ENCODE results near the gene POLDIP2.

POLDIP2 gene

DNA sequence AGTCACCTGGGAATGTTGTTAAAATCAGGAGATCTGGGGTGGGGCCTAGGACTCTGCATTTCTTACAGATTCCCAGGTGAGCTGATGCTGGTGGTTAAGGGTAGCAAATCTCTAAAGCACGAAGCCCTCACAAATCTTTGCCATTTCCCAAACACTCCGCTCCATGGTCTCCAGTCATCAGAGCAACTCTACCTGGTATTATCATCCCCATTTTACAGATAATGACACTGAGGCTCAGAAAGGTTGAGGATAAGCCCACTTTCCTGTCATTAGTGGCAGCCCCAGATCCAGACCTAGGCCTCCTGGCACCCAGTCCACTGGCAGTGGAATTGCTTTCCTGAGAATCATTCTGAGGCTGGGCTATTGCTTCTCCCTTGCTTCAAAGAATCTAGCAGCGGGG lies 39.9 kb upstream of the POLDIP2 start:
- CTCF ChIA-PET: no interaction called here
- TF ChIP-seq, protein P1, sequence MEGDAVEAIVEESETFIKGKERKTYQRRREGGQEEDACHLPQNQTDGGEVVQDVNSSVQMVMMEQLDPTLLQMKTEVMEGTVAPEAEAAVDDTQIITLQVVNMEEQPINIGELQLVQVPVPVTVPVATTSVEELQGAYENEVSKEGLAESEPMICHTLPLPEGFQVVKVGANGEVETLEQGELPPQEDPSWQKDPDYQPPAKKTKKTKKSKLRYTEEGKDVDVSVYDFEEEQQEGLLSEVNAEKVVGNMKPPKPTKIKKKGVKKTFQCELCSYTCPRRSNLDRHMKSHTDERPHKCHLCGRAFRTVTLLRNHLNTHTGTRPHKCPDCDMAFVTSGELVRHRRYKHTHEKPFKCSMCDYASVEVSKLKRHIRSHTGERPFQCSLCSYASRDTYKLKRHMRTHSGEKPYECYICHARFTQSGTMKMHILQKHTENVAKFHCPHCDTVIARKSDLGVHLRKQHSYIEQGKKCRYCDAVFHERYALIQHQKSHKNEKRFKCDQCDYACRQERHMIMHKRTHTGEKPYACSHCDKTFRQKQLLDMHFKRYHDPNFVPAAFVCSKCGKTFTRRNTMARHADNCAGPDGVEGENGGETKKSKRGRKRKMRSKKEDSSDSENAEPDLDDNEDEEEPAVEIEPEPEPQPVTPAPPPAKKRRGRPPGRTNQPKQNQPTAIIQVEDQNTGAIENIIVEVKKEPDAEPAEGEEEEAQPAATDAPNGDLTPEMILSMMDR (conservative IDR thresholded peaks at IDR 0.05; ENCODE audit: low read depth): no peak
- peak overlapping the region; percentile 45; the same call in 1 of the 2 replicates for H3K27ac ChIP-seq
- POLR2A ChIA-PET (ENCODE audit: low non-redundant PET): no interaction called here
- DNase-seq (ENCODE audit: low spot score): no peak

DNA sequence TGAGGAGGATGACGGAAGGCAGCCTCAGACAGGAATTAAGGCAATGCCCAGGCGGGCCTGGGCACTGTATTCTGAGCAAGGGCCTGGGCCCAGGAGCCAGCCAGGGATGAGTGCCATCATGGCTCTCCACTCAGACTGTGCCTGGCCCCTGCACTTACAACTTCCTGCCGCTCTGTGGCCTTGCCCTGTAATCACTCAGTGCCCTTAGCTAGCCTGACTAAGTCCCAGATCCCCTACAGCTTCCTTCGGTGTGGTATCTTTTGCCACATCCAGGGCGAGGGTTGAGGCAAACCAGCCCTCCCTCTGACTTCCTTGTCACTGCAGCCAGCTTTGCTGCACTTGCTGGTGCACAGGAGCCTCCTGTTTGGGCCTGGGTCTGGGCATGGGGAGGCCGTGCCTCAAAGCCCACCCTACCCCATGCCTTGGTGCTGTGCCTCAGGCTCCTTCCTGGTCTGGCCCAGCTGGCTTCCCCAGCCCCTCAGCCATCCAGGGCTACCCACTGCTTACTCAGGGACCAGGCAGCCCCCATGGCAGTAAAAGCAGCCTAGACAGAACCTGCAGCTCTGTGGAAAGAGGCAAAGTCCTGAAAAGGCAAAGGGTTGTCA lies 39.4 kb upstream of the POLDIP2 start:
- ChIA-PET CTCF (interaction anchor here (0.6 kb wide), 1 partner anchor 778 kb away, joined by 4 read pairs; no protein-coding TSS in a partner anchor), POLR2A (ENCODE audit: low non-redundant PET) (interaction anchor here (1.3 kb wide), 1 partner anchor 11 kb away, joined by 3 read pairs; no protein-coding TSS in a partner anchor)
- peak overlapping the region; percentile 45 for H3K27ac ChIP-seq
- TF ChIP-seq, protein P1 (conservative IDR thresholded peaks at IDR 0.05; ENCODE audit: low read depth): no peak
- no peak for DNase-seq (ENCODE audit: low spot score)

DNA sequence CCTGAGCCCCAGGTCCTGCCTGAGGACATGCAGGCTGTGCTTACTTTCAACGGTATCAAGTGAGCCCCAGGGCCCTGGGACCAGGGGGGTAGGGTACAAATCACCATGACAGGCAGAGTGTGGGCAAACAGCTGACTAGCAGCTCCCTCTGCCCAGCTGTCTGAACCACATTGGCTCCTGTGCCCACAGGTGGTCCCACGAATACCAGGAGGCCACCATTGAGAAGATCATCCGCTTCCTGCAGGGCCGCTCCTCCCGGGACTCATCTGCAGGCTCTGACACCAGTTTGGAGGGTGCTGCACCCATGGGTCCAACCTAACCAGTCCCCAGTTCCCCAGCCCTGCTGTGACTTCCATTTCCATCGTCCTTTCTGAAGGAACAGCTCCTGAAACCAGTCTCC lies 38.6 kb upstream of the POLDIP2 start:
- CTCF ChIA-PET: no interaction called here
- DNase-seq (ENCODE audit: low spot score): no peak
- peak overlapping the region; percentile 45 for H3K27ac ChIP-seq
- TF ChIP-seq, protein P1 (conservative IDR thresholded peaks at IDR 0.05; ENCODE audit: low read depth): no peak
- POLR2A ChIA-PET (ENCODE audit: low non-redundant PET): interaction anchor here (1.3 kb wide), 1 partner anchor 12 kb away, joined by 3 read pairs; no protein-coding TSS in a partner anchor

DNA sequence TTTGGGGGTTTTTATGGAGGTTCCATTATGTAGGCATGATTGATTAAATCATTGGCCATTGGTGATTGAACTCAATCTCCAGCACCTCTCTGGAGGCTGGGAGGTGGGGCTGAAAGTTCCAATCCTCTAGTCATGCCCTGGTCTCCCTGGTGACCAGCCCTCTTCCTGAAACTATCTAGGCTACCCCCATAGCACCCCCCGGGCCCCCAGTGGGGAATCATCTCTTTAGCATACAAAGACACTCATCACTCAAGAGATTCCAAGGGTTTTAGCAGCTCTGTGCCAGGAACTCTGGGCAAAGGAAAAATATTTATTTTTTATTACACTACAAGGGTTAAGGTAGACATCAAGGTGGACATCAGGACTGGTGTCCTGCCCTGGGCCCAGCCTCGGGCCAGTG lies 38.1 kb upstream of the POLDIP2 start:
- TF ChIP-seq, protein P1 (conservative IDR thresholded peaks at IDR 0.05; ENCODE audit: low read depth): no peak
- ChIA-PET CTCF (interaction anchor here (0.6 to 1.5 kb wide), 2 partner anchors 21 to 147 kb away, joined by 3 to 7 read pairs; no protein-coding TSS in a partner anchor), POLR2A (ENCODE audit: low non-redundant PET) (interaction anchor here (1.3 kb wide), 1 partner anchor 12 kb away, joined by 3 read pairs; no protein-coding TSS in a partner anchor)
- no peak for DNase-seq (ENCODE audit: low spot score)
- peak overlapping the region; percentile 45; the same call in 1 of the 2 replicates for H3K27ac ChIP-seq

DNA sequence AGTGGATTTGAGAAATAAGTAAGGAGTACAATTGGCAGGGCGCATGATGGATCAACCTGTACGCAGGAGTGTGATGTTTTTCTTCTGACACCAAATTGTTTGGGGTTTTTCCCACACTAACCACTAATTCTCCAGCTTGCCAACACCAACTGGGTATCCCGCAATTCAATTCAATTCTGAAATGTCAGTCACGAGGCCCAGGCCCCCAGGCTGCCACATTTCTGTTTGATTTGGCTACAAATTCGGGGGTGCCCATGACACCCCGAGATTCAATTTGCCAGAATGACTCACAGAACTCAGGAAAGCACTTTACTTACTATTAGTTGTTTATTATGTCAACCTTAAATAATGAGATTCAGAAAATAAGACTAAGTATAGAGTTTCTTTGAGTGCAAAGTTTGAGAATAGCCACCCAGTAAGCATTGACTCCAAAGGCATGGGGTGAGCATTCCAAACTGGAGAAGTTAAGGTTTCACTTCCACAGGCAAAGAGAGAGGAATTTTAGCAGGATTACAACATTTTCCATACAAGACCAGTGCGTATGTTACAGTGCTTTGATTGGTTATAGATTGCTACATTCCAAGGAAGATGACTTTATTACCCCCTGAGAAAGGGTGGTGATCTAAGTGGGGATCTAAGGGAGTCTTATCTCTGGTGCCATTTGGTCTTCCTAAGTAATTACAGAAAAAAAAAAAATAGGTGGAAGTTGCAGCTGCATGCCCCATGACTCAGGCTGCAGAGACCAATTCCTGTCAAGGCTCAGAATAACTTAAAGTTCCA lies 37.2 kb upstream of the POLDIP2 start:
- CTCF ChIA-PET: interaction anchor here (0.6 to 1.5 kb wide), 2 partner anchors 22 to 148 kb away, joined by 3 to 7 read pairs; no protein-coding TSS in a partner anchor
- TF ChIP-seq, protein P1 (conservative IDR thresholded peaks at IDR 0.05; ENCODE audit: low read depth): no peak
- DNase-seq (ENCODE audit: low spot score): no peak
- no peak overlapping the region for H3K27ac ChIP-seq
- POLR2A ChIA-PET (ENCODE audit: low non-redundant PET): no interaction called here

DNA sequence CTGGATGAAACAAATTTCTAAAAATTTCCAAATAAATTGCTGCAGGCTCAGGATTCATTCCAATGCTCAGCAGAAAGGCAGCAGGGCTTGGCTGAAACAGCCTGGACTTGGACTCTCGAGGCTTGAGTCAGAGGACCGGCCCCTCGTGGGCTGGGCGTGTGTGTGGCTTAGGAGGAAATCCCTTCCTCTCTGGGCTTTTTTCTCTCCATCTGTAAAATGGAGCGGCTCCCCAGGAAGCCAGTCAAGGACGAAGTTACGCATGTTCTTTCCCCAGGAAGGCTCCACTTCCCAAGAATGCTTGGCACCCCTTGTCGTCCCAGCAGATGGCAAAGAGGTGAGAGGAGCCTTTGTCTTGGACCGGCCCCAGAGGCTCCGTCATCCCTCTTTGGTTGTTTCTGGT lies 35.2 kb upstream of the POLDIP2 start:
- ChIA-PET CTCF (no interaction called here), POLR2A (ENCODE audit: low non-redundant PET) (no interaction called here)
- no peak overlapping the region for H3K27ac ChIP-seq
- no peak for DNase-seq (ENCODE audit: low spot score)
- TF ChIP-seq, protein P1 (conservative IDR thresholded peaks at IDR 0.05; ENCODE audit: low read depth): no peak
